Mammary epithelial cell (primary cell): ENCODE data around the gene ABCB9.

ENCODE experiments used
- CTCF ChIP-seq, 2 donors: IDR thresholded peaks in 1 of 2; conservative IDR thresholded peaks in 1 of 2; 2 replicates each; pipeline ENCODE4 v1.5.1; 2011 to 2012; ENCODE audit warnings: inconsistent platforms in 2 of 2, low read length in 2 of 2, mild to moderate bottlenecking in 2 of 2, control low read depth in 1 of 2, low read depth in 1 of 2; ENCODE audit not compliant: insufficient read depth in 1 of 2; ENCODE audit errors: extremely low read depth in 1 of 2
- EZH2 ChIP-seq: IDR thresholded peaks from 2 replicates; pipeline ENCODE4 v1.6.1; 2012; ENCODE audit warnings: low read length, inconsistent platforms, borderline replicate concordance

- TF ChIP-seq EZH2 (no peak), CTCF (conservative IDR thresholded peaks at IDR 0.05 in 1 of 2, IDR thresholded peaks at IDR 0.05 in 1 of 2; ENCODE audit: extremely low read depth in 1 of 2, insufficient read depth in 1 of 2, low read depth in 1 of 2, low read length in 2 of 2) (no peak)
Observed at GRCh38 chr12:122997343-122998250, 31.3 kb upstream of the ABCB9 start.
